Lung microvascular endothelial cell (primary cell): ENCODE results near the gene DDX41. TPM values are rescaled to one million over a fixed set of nuclear protein-coding genes. Genes with fewer than 3 reads are reported as not detected.
A peak's percentile ranks its signal among the peaks of the same experiment; 100 is the strongest.

Experiments used
- DNase-seq, 2 donors: peaks; one replicate each; pipeline versions ENCODE4 v3.0.0 to v3.0.0-alpha.2; 2010; ENCODE audit warnings: low read depth in 2 of 2
- total RNA-seq: library from RNA; depleted of rRNA; stranded (reverse); fragments of >200 nt; gene quantifications from 2 replicates; pipeline ENCODE4 v1.2.1, GENCODE V29; 2014

Gene DDX41
- total RNA-seq, 1 donor from 2014 or later: 64.5 TPM

GRCh38 chr5:177484902-177485549 lies 31.7 kb downstream of the DDX41 start:
- no peak for DNase-seq

GRCh38 chr5:177483994-177484901 lies 32.5 kb downstream of the DDX41 start:
- no peak for DNase-seq

- DNase-seq: no peak
Measured at GRCh38 chr5:177483042-177483441, 33.7 kb downstream of the DDX41 start.

- no peak for DNase-seq
Measured at GRCh38 chr5:177482359-177482795, 34.4 kb downstream of the DDX41 start.

- peak in 1 of 2 donors; percentile 58 for DNase-seq
Measured at GRCh38 chr5:177479774-177480173, 37.0 kb downstream of the DDX41 start.

GRCh38 chr5:177478711-177479646 lies 37.8 kb downstream of the DDX41 start:
- no peak for DNase-seq

GRCh38 chr5:177477701-177478477 lies 38.9 kb downstream of the DDX41 start:
- no peak for DNase-seq

- DNase-seq: peak in 1 of 2 donors; percentile 91
Measured at GRCh38 chr5:177476531-177477233, 40.1 kb downstream of the DDX41 start.

GRCh38 chr5:177475563-177476427 lies 41.0 kb downstream of the DDX41 start:
- DNase-seq: no peak

GRCh38 chr5:177474846-177475562 lies 41.8 kb downstream of the DDX41 start:
- no peak for DNase-seq

GRCh38 chr5:177474002-177474476 lies 42.7 kb downstream of the DDX41 start:
- DNase-seq: no peak

GRCh38 chr5:177473443-177474001 lies 43.2 kb downstream of the DDX41 start, which contains the start of gene DBN1:
Gene DBN1, minus strand, starts transcription at chr5:177473634. Its CDS starts 113 bp downstream, at chr5:177473521.
- peak; percentile 59 to 69 for DNase-seq

GRCh38 chr5:177472460-177473442 lies 44.0 kb downstream of the DDX41 start:
- DNase-seq: peak; percentile 46 to 63

- DNase-seq: peak; percentile 53 to 66
Measured at GRCh38 chr5:177471610-177472356, 45.0 kb downstream of the DDX41 start.

GRCh38 chr5:177470759-177471536 lies 45.8 kb downstream of the DDX41 start:
- DNase-seq: peak in 1 of 2 donors; percentile 58
